Measurements from ENCODE around the gene EIF4H. TPM values are rescaled to one million over a fixed set of nuclear protein-coding genes. Genes with fewer than 3 reads are reported as not detected.
A peak's percentile ranks its signal among the peaks of the same experiment; 100 is the strongest.

EIF4H gene
- total RNA-seq, 4 donors from 2014 or later: 212 to 351 (median 309) TPM

- no peaks in the 10 kb centered on the region for H3K27me3 ChIP-seq
- 77% methylated on average over 14 of the region's 14 CpGs for WGBS
- peaks cover 36 to 45% (median 41%) of the 10 kb centered on the region in 4 donors for H3K4me1 ChIP-seq
- no peak for TF ChIP-seq POLR2AphosphoS5 (IDR thresholded peaks at IDR 0.05)
- no peak for TF ChIP-seq POLR2A (IDR thresholded peaks at IDR 0.05; ENCODE audit: low read depth)
- TF ChIP-seq CTCF (IDR thresholded peaks at IDR 0.05): no peak
- no peak for TF ChIP-seq EP300 (IDR thresholded peaks at IDR 0.05)
- H3K27ac ChIP-seq (replicated peaks in 1 of 4): peak overlapping the region; percentile 94 to 99 (median 98)
- intact Hi-C loops (cut with DNase I): no loop called here
- no peaks in the 10 kb centered on the region for H3K9me3 ChIP-seq
- H3K4me3 ChIP-seq: peak overlapping the region in 3 of 4 donors; percentile 72 to 99 (median 95)
- H3K36me3 ChIP-seq: peaks cover 0 to 11% (median 3%) of the 10 kb centered on the region in 4 donors
- no peak for DNase-seq (ENCODE audit: extremely low spot score)
These were observed 1.1 kb upstream of the EIF4H start for GRCh38 chr7:74173074-74173473.

- Histone ChIP-seq H3K27me3 (no peaks in the 10 kb centered on the region), H3K36me3 (peaks cover 0 to 12% (median 3%) of the 10 kb centered on the region in 4 donors), H3K4me1 (peaks cover 40 to 49% (median 46%) of the 10 kb centered on the region in 4 donors), H3K4me3 (peak overlapping the region; percentile 72 to 99 (median 96)), H3K27ac (replicated peaks in 1 of 4) (peak overlapping the region; percentile 94 to 99 (median 98)), H3K9me3 (no peaks in the 10 kb centered on the region)
- intact Hi-C loops (cut with DNase I): no loop called here
- WGBS: 5% methylated on average over 8 of the region's 11 CpGs
- TF ChIP-seq EP300 (IDR thresholded peaks at IDR 0.05): no peak
- TF ChIP-seq CTCF (IDR thresholded peaks at IDR 0.05): no peak
- TF ChIP-seq POLR2AphosphoS5 (IDR thresholded peaks at IDR 0.05): no peak
- TF ChIP-seq POLR2A (IDR thresholded peaks at IDR 0.05; ENCODE audit: low read depth): no peak
- no peak for DNase-seq (ENCODE audit: extremely low spot score)
These were observed 678 bp upstream of the EIF4H start for GRCh38 chr7:74173491-74173865.

- Histone ChIP-seq H3K4me1 (peaks cover 51 to 60% (median 57%) of the 10 kb centered on the region in 4 donors), H3K36me3 (peaks cover 0 to 19% (median 3%) of the 10 kb centered on the region in 4 donors), H3K27me3 (no peaks in the 10 kb centered on the region), H3K4me3 (peak overlapping the region; percentile 72 to 99 (median 96)), H3K27ac (replicated peaks in 1 of 4) (peak overlapping the region; percentile 94 to 99 (median 98)), H3K9me3 (no peaks in the 10 kb centered on the region)
- DNase-seq (ENCODE audit: extremely low spot score): no peak
- intact Hi-C loops (cut with DNase I): loop anchor here (5.0 kb wide), 1 partner anchor 112 kb away; no protein-coding TSS in a partner anchor
- WGBS: 3% methylated on average over 8 of the region's 43 CpGs
- TF ChIP-seq CTCF (IDR thresholded peaks at IDR 0.05) (no peak), EP300 (IDR thresholded peaks at IDR 0.05) (no peak), POLR2AphosphoS5 (IDR thresholded peaks at IDR 0.05) (peak in 1 of 2 donors; percentile 72)
These were observed 488 bp downstream of the EIF4H start for GRCh38 chr7:74174606-74175082.

GRCh38 chr7:74175340-74175739 is 1.2 kb downstream of the EIF4H start:
- H3K27ac ChIP-seq (replicated peaks in 1 of 4): peak overlapping the region; percentile 94 to 99 (median 98)
- H3K36me3 ChIP-seq: peaks cover 0 to 19% (median 3%) of the 10 kb centered on the region in 4 donors
- H3K27me3 ChIP-seq: no peaks in the 10 kb centered on the region
- intact Hi-C loops (cut with DNase I): loop anchor here (5.0 kb wide), 1 partner anchor 113 kb away; no protein-coding TSS in a partner anchor
- WGBS: 11% methylated on average over 6 of the region's 6 CpGs
- no peaks in the 10 kb centered on the region for H3K9me3 ChIP-seq
- peak overlapping the region; percentile 72 to 99 (median 96) for H3K4me3 ChIP-seq
- H3K4me1 ChIP-seq: peaks cover 55 to 67% (median 64%) of the 10 kb centered on the region in 4 donors
- TF ChIP-seq EP300 (IDR thresholded peaks at IDR 0.05) (no peak), CTCF (IDR thresholded peaks at IDR 0.05) (no peak), POLR2A (IDR thresholded peaks at IDR 0.05; ENCODE audit: low read depth) (no peak), POLR2AphosphoS5 (IDR thresholded peaks at IDR 0.05) (no peak)
- no peak for DNase-seq (ENCODE audit: extremely low spot score)
